Uterus (tissue), 4 donors: ENCODE data around the gene MEF2C. TPM values are rescaled to one million over a fixed set of nuclear protein-coding genes. Genes with fewer than 3 reads are reported as not detected.

ENCODE experiments used
- DNase-seq, 2 donors: peaks; one replicate each; pipeline ENCODE4 v3.0.0-alpha.2; 2019 to 2020
- H3K27ac ChIP-seq, 2 donors: fragments of 200-600 bp; sonication (generic); 1 replicate in 1 of 2; 2 replicates in 1 of 2; pipeline ENCODE4 v1.5.1; 2016 to 2018
- H3K27me3 ChIP-seq, 2 donors: fragments of 200-600 bp; sonication (generic); one replicate each; pipeline ENCODE4 v1.5.1; 2018 to 2019; ENCODE audit warnings: control low read depth in 1 of 2
- H3K36me3 ChIP-seq, 2 donors: fragments of 200-600 bp; sonication (generic); one replicate each; pipeline ENCODE4 v1.5.1; 2019; ENCODE audit warnings: control low read depth in 1 of 2
- H3K4me1 ChIP-seq, 2 donors: fragments of 200-600 bp; sonication (generic); one replicate each; pipeline ENCODE4 v1.5.1; 2018 to 2019; ENCODE audit warnings: control low read depth in 1 of 2
- H3K4me3 ChIP-seq, 2 donors: fragments of 200-600 bp; sonication (generic); 1 replicate in 1 of 2; 2 replicates in 1 of 2; pipeline ENCODE4 v1.5.1; 2018 to 2019; ENCODE audit warnings: mild to moderate bottlenecking in 1 of 2
- H3K9me3 ChIP-seq, 2 donors: fragments of 200-600 bp; sonication (generic); one replicate each; pipeline ENCODE4 v1.5.1; 2019; ENCODE audit warnings: control low read depth in 1 of 2
- CTCF ChIP-seq, 4 experiments: fragments of 200-600 bp in 2 of 4; fragments of 450-650 bp in 2 of 4; sonication (generic) in 2 of 4; IDR thresholded peaks; one replicate each; pipeline ENCODE4 v1.5.1; 2016 to 2019; ENCODE audit warnings: antibody characterized with exemption in 4 of 4, mild to moderate bottlenecking in 2 of 4, moderate library complexity in 1 of 4
- POLR2A ChIP-seq, 2 donors: fragments of 450-650 bp; IDR thresholded peaks; one replicate each; pipeline ENCODE4 v1.6.1; 2016; ENCODE audit warnings: antibody characterized with exemption in 2 of 2, mild to moderate bottlenecking in 1 of 2, moderate library complexity in 1 of 2
- intact Hi-C: fragments of 100-400 bp; cut with DNase I; formaldehyde crosslinking; loops from one replicate; pipeline ENCODE4 v1.15.1; 2023; ENCODE audit warnings: low total_unique reads
- total RNA-seq, 4 donors: library from RNA; depleted of rRNA in 3 of 4; stranded (reverse); fragments of >200 nt in 3 of 4; gene quantifications; one replicate each; pipeline versions ENCODE4 v1.1.0 to v1.2.4, GENCODE V29; 2014 to 2023
- donor health status: DM: yes; HTN: yes; CAD: no.

The MEF2C gene
- total RNA-seq, 4 donors from 2014 or later = 30.3 to 134 (median 70.3) TPM

DNA sequence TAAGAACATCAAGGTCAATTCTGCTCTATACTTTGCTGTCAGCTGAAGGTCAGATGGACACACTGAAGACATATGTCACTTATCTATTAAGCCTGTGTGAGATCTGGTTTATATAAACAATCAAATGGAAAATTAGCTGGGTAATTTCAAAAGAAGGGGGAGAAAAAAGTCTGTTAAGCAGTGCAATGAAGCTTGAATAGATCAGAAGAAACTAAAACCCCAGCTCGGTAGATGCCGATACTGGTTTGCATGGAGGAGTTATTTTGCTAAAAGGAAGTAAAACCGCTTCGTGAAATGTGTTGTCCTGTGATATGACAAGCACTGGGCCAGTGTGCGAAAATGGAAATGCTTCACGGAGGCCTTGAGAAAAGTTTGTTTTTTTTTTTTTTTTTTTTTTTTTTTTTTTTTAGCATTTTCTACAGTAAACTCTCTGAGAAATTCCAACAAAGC lies 148.8 kb downstream of the MEF2C start:
- peak overlapping the region; percentile 50 to 79 for H3K27ac ChIP-seq
- no peak overlapping the region for H3K4me3 ChIP-seq
- intact Hi-C loops = no loop called here
- no peak for TF ChIP-seq POLR2A (IDR thresholded peaks at IDR 0.05)
- no peak for TF ChIP-seq CTCF (IDR thresholded peaks at IDR 0.05)
- H3K9me3 ChIP-seq = no peaks in the 10 kb centered on the region
- H3K4me1 ChIP-seq = no peaks in the 10 kb centered on the region
- no peak for DNase-seq
- H3K27me3 ChIP-seq = no peaks in the 10 kb centered on the region
- no peaks in the 10 kb centered on the region for H3K36me3 ChIP-seq

GRCh38 chr5:88732862-88733261 lies 150.1 kb downstream of the MEF2C start:
- Histone ChIP-seq H3K4me3 (no peak overlapping the region), H3K27ac (peak overlapping the region; percentile 50 to 79), H3K4me1 (no peaks in the 10 kb centered on the region), H3K36me3 (no peaks in the 10 kb centered on the region), H3K27me3 (no peaks in the 10 kb centered on the region), H3K9me3 (no peaks in the 10 kb centered on the region)
- TF ChIP-seq CTCF (IDR thresholded peaks at IDR 0.05) = no peak
- TF ChIP-seq POLR2A (IDR thresholded peaks at IDR 0.05) = no peak
- DNase-seq = no peak
- intact Hi-C loops = no loop called here

DNA sequence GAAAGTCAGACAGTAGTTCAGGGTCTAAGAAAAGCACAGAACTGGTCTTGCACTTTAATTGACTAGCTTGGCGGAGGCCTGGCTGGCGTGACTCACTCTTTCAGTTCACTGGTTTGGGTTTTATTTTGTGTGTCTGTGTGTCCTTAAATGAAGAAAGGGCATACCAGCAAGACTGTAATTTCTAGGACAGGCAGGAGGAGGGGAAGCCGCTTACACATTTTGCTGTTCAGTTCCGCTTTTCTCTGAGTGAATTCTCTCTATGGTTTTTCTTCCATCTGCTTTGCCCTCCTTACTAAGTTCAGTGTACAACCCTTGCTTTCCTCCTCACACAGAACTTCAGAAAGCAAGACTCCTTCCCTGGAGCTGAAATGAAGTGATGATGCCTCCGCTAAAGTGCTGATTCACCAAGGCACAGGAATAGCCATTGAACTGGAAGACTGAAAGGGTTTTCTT lies 150.8 kb downstream of the MEF2C start:
- Histone ChIP-seq H3K27ac (peak overlapping the region; percentile 50 to 79), H3K27me3 (no peaks in the 10 kb centered on the region), H3K4me3 (no peak overlapping the region), H3K36me3 (no peaks in the 10 kb centered on the region), H3K9me3 (no peaks in the 10 kb centered on the region), H3K4me1 (no peaks in the 10 kb centered on the region)
- DNase-seq = peak; percentile 36 to 39
- TF ChIP-seq CTCF (IDR thresholded peaks at IDR 0.05) = no peak
- no peak for TF ChIP-seq POLR2A (IDR thresholded peaks at IDR 0.05)
- intact Hi-C loops = no loop called here

GRCh38 chr5:88729829-88730182 lies 153.2 kb downstream of the MEF2C start:
- no peak for DNase-seq
- no peak overlapping the region for H3K4me3 ChIP-seq
- no peaks in the 10 kb centered on the region for H3K36me3 ChIP-seq
- no peaks in the 10 kb centered on the region for H3K27me3 ChIP-seq
- TF ChIP-seq CTCF (IDR thresholded peaks at IDR 0.05) = no peak
- TF ChIP-seq POLR2A (IDR thresholded peaks at IDR 0.05) = no peak
- no peaks in the 10 kb centered on the region for H3K4me1 ChIP-seq
- no peaks in the 10 kb centered on the region for H3K9me3 ChIP-seq
- peak overlapping the region in 1 of 2 donors; percentile 79 for H3K27ac ChIP-seq
- intact Hi-C loops = no loop called here

DNA sequence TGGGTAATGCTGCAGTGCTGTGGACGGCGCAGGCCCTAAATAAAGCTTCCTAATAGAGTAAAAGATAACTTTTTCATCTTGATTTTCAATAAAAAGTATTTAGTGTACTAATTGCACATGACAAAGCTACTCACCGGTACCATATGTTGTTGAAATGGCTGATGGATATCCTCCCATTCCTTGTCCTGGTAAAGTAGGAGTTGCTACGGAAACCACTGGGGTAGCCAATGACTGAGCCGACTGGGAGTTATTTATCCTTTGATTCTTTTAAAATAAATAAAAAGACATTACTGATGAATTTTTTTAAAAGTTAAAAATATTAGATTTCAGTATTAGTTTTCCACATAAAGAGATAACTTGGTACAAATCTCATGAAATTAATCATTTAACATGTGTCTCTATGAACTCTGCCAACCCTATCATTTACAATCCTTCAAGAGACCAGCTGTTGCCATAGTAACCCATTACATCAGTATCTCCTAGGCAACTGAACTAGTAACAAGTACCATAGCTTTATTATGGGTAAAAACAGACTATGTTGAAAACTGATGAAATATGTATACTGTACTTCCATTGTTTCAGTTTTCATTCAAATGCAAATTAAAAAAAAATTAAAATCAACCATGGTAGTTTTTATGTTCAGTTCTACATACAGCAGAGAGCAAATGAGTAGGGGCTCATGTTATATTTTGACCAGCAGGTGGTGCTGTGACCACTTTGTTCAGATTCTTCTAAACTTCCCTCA lies 153.7 kb downstream of the MEF2C start:
- no peak for TF ChIP-seq POLR2A (IDR thresholded peaks at IDR 0.05)
- TF ChIP-seq CTCF (IDR thresholded peaks at IDR 0.05) = peak; percentile 74 to 86 (median 80)
- peak overlapping the region in 1 of 2 donors; percentile 79 for H3K27ac ChIP-seq
- intact Hi-C loops = no loop called here
- H3K4me3 ChIP-seq = no peak overlapping the region
- H3K36me3 ChIP-seq = no peaks in the 10 kb centered on the region
- no peaks in the 10 kb centered on the region for H3K4me1 ChIP-seq
- no peaks in the 10 kb centered on the region for H3K9me3 ChIP-seq
- peak; percentile 60 to 80 for DNase-seq
- no peaks in the 10 kb centered on the region for H3K27me3 ChIP-seq
